Bronchial epithelial cell (primary cell): ENCODE results near the gene POMGNT2. TPM values are rescaled to one million over a fixed set of nuclear protein-coding genes. Genes with fewer than 3 reads are reported as not detected.

Experiments used
- DNase-seq: peaks from one replicate; pipeline ENCODE4 v3.0.0-alpha.2; 2010; ENCODE audit warnings: low read depth
- FAIRE-seq: peaks from 2 replicates; lab custom pipeline; 2011; peaks lifted over from hg19 to GRCh38; lab: Jason Lieb, UNC
- H3K27me3 ChIP-seq: 2 replicates; pipeline ENCODE4 v1.5.1; 2011; ENCODE audit warnings: low read length; ENCODE audit not compliant: control insufficient read depth, insufficient read depth
- H3K36me3 ChIP-seq: 2 replicates; pipeline ENCODE4 v1.5.1; 2011; ENCODE audit warnings: low read length; ENCODE audit not compliant: control insufficient read depth, insufficient read depth
- H3K4me3 ChIP-seq: 2 replicates; pipeline ENCODE4 v1.5.1; 2011; ENCODE audit warnings: mild to moderate bottlenecking, low read depth, low read length, control low read depth
- total RNA-seq: library from RNA; depleted of rRNA; stranded (reverse); fragments of >200 nt; gene quantifications from 2 replicates; pipeline ENCODE4 v1.2.1, GENCODE V29; 2014
- TF ChIP-seq, protein P1 (sequence below): IDR thresholded peaks from 2 replicates; pipeline ENCODE4 v1.5.1; 2011; ENCODE audit warnings: mild to moderate bottlenecking, moderate library complexity, low read length, control low read depth, inconsistent platforms; ENCODE audit not compliant: insufficient read depth, severe bottlenecking

Gene POMGNT2
- total RNA-seq, 1 donor from 2014 or later, result 8.2 TPM

DNA sequence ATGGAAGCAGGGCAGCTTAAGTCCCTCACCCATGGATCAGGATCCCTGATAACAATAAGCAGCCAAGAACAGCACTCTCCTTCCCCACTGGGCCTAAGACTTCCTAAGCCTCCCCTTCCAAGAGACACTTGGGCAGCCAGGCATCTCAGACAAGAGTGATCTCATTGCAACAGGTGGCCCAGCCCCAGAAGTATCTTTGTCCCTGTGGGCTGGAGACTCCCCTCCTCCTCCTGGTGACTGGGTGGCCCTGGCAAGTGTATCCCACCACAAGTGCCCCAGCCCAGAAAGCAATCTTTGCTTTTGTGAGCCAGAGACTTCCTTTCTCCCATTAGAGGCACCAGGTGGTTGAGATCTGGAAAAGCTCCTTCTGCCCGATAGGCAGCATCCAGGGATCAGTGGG, 40.7 kb upstream of the POMGNT2 start:
- TF ChIP-seq, protein P1, sequence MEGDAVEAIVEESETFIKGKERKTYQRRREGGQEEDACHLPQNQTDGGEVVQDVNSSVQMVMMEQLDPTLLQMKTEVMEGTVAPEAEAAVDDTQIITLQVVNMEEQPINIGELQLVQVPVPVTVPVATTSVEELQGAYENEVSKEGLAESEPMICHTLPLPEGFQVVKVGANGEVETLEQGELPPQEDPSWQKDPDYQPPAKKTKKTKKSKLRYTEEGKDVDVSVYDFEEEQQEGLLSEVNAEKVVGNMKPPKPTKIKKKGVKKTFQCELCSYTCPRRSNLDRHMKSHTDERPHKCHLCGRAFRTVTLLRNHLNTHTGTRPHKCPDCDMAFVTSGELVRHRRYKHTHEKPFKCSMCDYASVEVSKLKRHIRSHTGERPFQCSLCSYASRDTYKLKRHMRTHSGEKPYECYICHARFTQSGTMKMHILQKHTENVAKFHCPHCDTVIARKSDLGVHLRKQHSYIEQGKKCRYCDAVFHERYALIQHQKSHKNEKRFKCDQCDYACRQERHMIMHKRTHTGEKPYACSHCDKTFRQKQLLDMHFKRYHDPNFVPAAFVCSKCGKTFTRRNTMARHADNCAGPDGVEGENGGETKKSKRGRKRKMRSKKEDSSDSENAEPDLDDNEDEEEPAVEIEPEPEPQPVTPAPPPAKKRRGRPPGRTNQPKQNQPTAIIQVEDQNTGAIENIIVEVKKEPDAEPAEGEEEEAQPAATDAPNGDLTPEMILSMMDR, result no peak
- no peak for DNase-seq
- Histone ChIP-seq H3K36me3 (no peaks in the 10 kb centered on the region), H3K4me3 (no peak overlapping the region), H3K27me3 (no peaks in the 10 kb centered on the region)
- no peak for FAIRE-seq

DNA sequence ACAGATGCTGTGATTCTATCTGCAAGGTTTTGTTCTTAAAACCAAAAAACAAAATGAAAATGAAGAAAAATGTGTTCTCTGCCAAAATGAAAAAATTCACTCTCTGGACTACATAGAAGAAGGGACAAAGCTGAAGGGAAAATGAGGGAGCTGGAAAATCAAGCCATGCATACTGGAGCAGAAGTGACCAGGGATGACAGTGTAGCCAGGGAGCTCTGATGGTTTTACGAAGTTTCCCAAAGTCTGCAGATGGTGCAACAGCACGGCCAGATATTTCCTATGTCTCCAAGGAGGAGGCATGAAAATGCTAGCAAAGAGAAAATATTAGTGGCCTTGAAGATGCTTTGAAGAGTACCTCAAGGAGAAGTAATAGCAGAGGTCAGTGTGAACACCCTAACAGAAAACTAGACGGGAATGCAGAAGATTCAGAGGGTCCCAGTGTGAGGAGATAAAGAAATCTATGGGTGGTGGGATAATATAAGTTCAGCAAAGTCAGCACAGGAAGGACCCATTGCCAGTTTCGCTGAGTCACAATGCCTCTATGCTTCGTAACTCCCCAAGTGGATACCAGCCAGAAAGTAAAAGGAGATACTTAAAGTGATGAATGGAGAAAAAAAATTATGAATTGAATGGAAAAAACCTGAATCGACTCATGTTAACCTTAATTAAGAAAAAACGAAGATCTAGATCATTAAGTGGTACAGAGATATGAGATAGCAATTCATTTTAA, 39.0 kb upstream of the POMGNT2 start:
- DNase-seq (peak; percentile 26), FAIRE-seq (no peak)
- no peaks in the 10 kb centered on the region for H3K36me3 ChIP-seq
- H3K4me3 ChIP-seq, result no peak overlapping the region
- TF ChIP-seq, protein P1, result no peak
- H3K27me3 ChIP-seq, result no peaks in the 10 kb centered on the region

DNA sequence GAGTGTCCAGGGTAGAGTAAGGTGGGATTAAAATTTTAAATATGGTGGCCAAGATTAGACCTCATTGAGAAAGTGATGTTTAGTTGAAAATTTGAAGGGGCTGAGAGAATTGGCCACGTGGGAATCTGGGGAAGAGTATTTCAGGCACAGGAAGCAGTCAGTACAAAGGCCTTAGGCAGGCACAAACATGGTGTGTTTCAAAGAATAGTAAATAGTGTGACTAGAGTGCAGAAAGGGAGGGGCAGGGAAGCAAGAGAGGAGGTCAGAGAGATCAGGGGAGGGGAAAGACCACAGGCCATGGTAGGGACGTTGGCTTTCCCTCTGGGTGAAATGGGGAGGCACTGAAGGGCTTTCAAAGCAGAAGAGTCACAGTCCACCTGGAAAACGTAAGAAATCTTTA, 36.6 kb upstream of the POMGNT2 start:
- no peaks in the 10 kb centered on the region for H3K36me3 ChIP-seq
- H3K27me3 ChIP-seq, result no peaks in the 10 kb centered on the region
- FAIRE-seq (no peak), DNase-seq (peak; percentile 4)
- no peak overlapping the region for H3K4me3 ChIP-seq
- TF ChIP-seq, protein P1, result no peak

DNA sequence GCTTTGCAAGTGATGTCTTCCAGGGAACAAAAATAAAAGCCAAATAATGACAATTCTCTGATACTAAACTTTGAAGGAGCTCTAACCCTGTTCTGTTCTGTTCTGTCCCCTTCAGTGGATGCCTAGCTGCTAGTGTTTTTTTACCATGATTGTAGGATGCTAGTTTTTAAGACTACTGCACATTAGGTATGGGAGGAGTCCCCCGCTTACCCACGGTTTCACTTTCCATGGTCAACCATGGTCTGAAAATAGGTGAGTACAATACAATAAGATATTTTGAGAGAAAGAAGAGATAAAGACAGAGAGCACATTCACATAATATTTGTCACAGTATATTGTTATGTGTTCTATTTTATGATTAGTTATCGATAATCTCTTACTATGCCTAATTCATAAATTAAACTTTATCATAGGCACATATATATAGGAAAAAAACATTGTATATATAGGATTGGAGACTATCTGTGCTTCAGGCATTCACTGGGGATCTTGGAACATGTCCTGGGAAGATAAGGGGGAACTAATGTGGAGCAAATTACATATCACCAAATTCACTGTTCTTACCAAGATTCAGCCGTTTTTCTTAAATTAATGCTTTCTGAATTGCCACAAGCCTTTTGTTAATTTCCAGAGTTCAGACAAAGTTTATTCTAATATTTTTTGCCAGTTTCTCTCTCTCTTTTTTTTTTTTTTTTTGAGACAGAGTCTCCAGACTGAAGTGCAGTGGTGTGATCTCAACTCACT, 32.8 kb upstream of the POMGNT2 start:
- TF ChIP-seq, protein P1, result no peak
- H3K27me3 ChIP-seq, result no peaks in the 10 kb centered on the region
- DNase-seq, result no peak
- no peak overlapping the region for H3K4me3 ChIP-seq
- H3K36me3 ChIP-seq, result no peaks in the 10 kb centered on the region
- no peak for FAIRE-seq

DNA sequence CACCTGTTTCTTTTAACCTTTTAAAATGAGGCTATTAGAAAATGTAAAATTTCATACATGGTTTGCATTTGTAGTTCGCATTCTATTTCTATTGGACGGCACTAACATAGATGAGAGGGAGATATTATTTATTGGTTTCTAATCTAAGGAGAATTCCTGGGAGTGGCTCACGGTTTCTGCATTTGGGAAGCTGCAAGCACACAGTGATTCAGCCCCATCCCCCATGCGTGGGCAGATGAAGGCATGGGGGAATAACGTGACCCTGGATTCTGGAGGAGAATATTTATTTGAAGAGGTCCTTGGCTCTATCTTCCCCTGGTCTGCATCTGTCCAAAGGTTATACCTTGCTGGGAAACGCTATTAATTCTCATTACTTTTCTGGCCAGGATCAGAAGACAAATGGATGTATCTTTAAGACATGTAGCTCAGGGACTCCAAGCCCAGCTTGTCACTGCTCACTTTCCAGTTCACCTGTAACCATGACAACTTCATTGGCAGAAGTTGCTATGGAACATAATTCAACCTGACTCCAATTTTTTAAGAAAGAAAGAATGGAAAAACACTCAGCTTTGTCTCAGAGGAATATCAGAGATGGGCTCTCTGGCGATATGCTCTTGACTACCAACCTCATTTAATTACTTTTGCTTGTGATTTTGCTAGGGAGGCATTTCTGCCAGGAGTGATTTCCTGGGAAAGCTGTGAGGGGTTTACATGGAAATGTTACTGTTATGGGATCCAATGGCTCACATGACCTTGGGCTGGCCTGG, 27.2 kb upstream of the POMGNT2 start:
- TF ChIP-seq, protein P1, result no peak
- H3K27me3 ChIP-seq, result no peaks in the 10 kb centered on the region
- no peaks in the 10 kb centered on the region for H3K36me3 ChIP-seq
- no peak overlapping the region for H3K4me3 ChIP-seq
- no peak for FAIRE-seq
- DNase-seq, result no peak
